HG02852 (cell line): ENCODE results near the gene SYNE2.

ENCODE experiments used
- ATAC-seq: cut with Tn5 transposase; IDR thresholded peaks from one replicate; pipeline ENCODE4 v1.9.1; 2021; ENCODE audit warnings: mild to moderate bottlenecking, moderate library complexity; ENCODE audit not compliant: unreplicated experiment

The SYNE2 gene

DNA sequence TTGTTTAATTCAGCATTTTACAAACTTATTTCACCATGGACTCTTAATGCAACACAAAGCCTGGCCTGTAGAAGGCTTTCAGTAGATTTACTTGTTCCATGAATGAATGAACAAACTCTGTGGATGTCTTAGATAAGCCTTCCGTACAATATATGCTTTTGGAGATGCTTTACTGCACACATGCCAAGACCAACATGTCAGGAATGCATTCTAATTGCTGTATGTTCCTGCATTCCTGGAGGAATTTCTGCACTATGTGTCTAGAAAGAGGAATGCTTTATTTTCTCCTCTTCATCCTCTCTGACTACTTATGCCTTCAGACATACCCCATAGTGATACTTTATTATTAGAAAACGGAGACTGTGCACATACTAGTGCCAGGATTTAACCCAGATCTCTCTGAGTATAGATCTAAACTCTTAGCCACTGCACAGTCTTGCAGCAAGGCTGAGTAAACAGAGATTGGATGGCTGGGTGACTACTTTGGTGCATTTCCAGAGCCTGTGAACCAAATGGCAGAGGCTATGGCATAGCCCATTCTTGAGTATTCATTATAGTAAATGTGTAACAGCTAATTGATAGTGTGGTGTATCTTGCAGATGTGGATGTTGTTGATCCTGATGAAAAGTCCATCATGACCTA lies 108.2 kb downstream of the SYNE2 start:
- no peak for ATAC-seq

- no peak for ATAC-seq
Measured at GRCh38 chr14:63962906-63963305, 110.1 kb downstream of the SYNE2 start.

- no peak for ATAC-seq
Measured at GRCh38 chr14:63963439-63963838, 110.6 kb downstream of the SYNE2 start.

DNA sequence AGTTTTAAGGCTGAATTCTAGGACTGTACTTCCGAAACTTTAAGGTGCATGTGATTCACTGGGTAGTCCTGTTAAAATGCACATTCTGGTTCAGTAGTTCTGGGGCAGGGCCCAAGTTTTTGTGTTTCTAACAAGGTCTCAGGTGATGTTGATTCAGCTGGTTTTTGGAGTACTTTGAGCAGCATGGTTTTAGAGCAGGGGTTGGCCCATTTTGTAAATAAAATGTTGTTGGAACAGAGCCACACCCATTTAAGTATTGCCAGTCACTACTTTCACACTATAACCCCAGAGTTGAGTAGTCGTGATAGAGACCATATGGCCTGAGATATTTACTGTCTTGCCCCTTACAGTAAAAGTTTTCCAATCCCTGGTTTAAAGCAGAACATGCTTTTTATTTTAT lies 111.3 kb downstream of the SYNE2 start:
- no peak for ATAC-seq

GRCh38 chr14:63966407-63966806 lies 113.6 kb downstream of the SYNE2 start:
- ATAC-seq, result no peak

- ATAC-seq, result peak; percentile 59
Measured at GRCh38 chr14:63972323-63972932, 119.6 kb downstream of the SYNE2 start.

DNA sequence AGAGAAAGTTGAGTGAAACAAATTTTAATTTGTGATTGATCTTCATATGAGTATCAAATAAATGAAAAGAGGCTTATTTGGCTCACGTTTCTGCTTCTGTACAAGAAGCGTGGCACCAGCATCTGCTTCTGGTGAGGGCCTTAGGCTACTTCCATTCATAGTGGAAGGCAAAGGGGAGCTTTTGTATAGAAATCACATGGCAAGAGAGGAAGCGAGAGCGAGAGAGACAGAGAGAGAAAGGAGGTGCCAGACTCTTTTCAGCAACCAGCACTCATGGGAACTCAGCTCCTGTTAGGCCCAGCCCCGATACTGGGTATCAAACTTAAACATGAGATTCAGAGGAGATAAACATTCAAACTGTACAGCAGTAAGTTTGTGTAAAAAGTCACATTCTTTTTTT lies 121.4 kb downstream of the SYNE2 start:
- no peak for ATAC-seq

- ATAC-seq, result no peak
Measured at GRCh38 chr14:63981569-63981968, 128.8 kb downstream of the SYNE2 start.

GRCh38 chr14:63982156-63982555 lies 129.4 kb downstream of the SYNE2 start:
- ATAC-seq, result no peak

GRCh38 chr14:63982629-63983028 lies 129.8 kb downstream of the SYNE2 start:
- no peak for ATAC-seq

GRCh38 chr14:63986789-63987533 lies 134.2 kb downstream of the SYNE2 start:
- no peak for ATAC-seq

DNA sequence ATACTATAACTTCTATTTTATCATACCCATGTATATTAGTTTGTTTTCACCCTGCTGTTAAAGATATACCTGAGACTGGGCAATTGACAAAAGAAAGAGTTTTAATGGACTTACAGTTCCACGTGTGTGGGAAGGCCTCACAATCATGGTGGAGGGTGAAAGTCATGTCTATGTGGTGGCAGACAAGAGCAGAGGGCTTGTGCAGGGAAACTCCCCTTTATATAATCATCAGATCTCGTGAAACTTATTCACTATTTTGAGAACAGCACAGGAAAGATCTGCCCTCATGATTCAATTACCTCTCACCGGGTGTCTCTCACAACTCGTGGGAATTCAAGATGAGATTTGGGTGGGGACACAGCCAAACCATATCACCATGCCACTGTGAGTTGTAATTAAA lies 135.8 kb downstream of the SYNE2 start:
- ATAC-seq, result no peak

DNA sequence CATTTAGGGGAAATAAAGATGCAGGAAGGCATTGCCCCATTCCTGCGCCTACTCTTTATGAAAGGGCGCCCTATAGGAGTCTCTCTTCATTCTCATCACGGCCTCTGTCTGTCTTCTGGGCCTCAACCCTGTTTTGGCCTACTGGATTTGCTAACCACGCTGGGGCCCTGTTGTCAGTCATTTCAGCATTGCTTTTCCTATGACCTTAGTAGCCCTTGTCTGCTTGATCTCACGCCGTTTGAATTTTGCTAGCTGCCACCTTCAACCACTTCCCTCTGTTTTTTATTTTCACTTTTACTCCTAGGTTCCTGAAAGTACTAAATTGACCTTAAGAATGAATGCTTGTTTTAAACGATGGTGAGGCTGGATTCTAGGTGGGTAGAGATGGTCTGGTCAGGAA lies 139.0 kb downstream of the SYNE2 start:
- no peak for ATAC-seq

GRCh38 chr14:63992858-63993257 lies 140.1 kb downstream of the SYNE2 start:
- ATAC-seq, result no peak

- ATAC-seq, result no peak
Measured at GRCh38 chr14:63993992-63994391, 141.2 kb downstream of the SYNE2 start.

GRCh38 chr14:63995285-63995684 lies 142.5 kb downstream of the SYNE2 start:
- no peak for ATAC-seq

DNA sequence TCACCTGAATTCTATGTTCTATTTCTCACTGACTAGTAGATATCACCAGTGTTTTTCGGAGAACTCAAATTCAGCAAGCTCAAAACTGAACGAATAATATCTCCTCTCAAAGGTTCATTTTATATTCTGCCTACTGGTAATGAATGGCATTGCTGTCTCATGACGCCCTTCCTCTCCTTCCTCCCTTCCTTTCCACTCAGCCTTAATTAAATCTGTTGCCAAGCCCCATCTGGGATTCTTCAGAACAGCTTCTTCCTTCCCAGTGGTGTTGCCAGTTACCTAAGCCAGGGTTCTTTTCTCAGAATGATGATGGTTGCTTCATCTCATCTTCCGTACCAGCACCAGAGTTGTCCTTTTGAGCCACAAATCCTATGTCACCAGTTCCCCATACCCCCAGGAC lies 143.2 kb downstream of the SYNE2 start:
- ATAC-seq, result no peak

- ATAC-seq, result no peak
Measured at GRCh38 chr14:63996625-63997220, 143.9 kb downstream of the SYNE2 start.

GRCh38 chr14:64000749-64001148 lies 147.9 kb downstream of the SYNE2 start:
- no peak for ATAC-seq

GRCh38 chr14:64005822-64006221 lies 153.0 kb downstream of the SYNE2 start:
- no peak for ATAC-seq

GRCh38 chr14:64008016-64008415 lies 155.2 kb downstream of the SYNE2 start:
- ATAC-seq, result no peak

DNA sequence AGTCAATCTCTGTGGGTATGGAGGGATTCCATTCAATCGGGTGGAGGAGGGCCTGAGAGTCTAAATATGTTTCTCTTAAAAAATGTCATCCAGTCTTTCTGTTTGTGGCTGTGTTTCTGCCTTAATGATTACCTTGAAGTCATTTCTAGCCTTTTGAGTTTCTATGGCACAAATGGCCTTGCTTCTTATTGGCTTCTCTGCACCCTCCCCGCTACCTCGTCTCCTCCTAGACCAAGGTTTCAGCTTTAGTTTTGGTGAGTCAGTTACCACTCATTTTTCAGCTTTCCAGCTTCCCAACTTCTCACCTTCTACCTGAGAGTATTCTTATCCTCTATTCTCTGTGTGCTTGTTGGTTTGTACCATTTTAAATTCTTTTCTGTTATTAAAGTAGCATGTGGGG lies 159.2 kb downstream of the SYNE2 start:
- ATAC-seq, result no peak
